HG02938 (cell line): ENCODE measurements around the gene CHCHD6.

Source experiments
- ATAC-seq: cut with Tn5 transposase; IDR thresholded peaks from one replicate; pipeline ENCODE4 v1.9.1; 2021; ENCODE audit warnings: mild to moderate bottlenecking, moderate library complexity; ENCODE audit not compliant: unreplicated experiment

CHCHD6 gene

DNA sequence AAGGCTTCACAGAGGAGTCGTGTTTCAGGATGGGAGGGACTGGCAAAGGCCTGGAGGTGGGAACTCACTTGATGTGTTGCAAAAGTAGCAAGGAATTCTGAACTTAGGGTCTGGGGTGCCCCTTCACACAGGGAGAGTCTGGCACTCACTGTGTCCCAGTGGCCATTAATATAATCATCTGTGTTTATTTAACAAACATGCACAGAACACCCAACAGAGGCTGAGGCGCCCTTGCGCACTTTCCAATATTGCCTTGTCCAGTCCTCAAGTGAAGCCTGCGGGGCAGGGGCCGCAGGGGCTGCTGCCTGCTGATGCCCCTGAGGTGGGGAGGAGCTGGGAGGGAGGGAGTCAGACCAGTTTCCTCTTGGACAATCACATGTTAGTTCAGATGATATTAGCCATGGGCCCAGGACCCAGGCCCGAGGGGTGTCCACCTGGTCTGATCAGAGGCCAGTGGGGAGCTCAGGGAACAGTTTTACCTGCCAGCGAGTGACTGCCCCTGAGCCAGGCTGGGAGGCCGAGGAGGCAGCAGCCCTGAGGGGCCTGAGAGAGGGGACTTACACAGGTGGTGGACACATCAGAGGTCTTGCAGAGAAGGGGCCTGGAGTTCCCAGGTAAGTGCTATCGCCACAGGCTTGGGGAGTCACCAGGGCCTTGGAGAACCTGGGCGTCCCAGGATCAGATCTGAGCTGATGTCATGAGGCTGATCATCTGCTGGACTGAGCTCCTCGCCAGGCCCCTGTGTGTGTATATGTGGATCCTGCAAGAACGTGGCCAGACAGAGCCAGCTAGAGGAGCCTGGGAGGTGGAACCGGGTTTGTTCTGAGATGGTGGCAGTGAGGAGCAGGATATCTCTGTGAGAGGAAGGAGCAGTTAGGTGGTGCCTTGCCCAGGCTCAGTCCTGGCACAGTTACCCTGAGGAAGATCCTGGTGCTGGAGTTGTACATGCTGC lies 35.3 kb upstream of the CHCHD6 start:
- no peak for ATAC-seq

GRCh38 chr3:126671521-126671920 lies 32.5 kb upstream of the CHCHD6 start:
- no peak for ATAC-seq

- no peak for ATAC-seq
Measured at GRCh38 chr3:126672340-126672739, 31.7 kb upstream of the CHCHD6 start.

DNA sequence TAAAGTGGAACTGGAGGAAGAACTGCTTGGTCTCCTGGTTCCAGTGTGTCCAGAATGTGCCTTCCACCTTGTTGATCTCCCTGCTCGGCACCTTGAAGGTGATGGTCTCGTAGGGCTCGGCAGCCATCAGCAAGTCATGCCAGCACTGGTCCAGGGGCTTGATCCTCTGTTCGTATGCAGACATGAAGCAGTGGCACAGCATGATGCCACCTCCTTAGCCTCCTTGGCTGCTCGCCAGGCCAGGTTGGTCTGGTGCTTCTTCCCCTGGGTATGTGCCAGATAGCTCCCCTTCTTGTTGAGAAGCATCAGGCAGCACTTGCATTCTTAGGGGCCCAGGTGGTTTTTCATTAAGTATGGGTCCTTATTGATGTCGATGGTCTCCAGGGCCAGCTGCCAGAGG lies 31.3 kb upstream of the CHCHD6 start:
- no peak for ATAC-seq

DNA sequence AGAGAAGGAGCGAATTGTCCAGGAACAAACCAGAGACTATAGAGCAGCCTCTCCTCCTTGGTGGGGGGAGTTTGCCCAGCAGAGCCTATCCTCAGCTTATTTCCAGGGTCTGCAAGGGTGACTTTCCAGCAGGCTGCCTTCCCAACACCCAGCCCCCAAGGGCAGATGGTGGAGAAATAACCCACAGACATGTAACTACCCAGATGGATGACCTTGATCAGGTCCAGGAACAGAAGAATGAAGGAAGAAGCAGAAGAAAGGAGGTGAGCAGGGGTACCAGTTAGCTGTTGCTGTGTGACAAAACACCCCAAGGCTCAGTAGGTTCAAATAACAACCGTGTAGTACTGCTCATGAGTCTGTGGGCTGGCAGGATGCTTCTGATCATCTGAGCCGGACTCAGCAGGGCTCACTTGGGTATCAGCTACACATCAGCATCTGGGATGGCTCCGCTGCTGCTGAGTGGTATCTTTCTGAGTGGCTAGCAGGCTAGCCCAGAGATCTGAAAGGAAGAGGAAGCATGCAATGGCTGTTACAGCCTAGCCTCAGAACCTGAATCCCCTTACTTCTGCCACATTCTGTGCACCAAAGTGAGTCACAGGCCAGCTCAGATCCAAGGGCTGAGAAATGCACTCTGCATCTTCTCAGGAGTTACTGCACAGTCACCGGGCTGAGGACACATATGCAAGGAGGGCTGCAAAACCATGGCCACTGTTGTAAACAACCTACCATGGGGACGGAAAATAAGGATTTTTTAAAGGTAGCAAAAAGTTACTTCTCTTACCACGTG lies 26.9 kb upstream of the CHCHD6 start:
- no peak for ATAC-seq

GRCh38 chr3:126677862-126678503 lies 26.1 kb upstream of the CHCHD6 start:
- ATAC-seq: no peak

DNA sequence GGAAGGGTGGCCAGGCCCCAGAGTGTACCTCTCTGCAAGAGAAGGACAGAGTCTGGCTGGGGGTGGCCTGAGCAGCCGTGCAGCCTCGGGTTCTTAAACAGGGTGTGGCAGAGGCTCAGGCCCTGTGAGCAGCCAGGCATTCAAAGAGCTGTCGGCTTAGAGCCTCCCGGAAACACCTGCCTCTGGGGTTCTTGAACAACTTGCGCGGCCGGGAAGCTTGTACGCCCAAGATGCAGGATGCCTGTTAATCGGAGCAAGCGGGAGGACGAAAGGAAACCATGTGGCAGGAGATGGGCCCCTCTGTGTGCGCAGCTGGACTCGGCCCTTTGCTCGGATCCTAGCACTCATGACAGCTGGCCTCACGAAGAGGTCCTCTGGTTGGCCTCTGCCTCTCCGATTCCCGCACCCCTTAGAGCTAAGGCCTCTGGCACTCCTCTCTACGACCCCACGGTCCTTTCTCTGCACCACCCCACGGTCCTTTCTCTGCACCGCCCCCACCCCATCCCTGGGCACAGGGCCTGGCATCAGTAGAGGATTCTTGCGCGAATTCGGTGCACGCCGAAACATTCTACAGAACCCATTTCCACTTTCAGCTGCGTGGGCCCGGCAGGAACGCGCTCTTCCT lies 25.2 kb upstream of the CHCHD6 start:
- no peak for ATAC-seq

GRCh38 chr3:126679318-126679751 lies 24.7 kb upstream of the CHCHD6 start:
- no peak for ATAC-seq

- no peak for ATAC-seq
Measured at GRCh38 chr3:126679831-126680666, 24.0 kb upstream of the CHCHD6 start.

DNA sequence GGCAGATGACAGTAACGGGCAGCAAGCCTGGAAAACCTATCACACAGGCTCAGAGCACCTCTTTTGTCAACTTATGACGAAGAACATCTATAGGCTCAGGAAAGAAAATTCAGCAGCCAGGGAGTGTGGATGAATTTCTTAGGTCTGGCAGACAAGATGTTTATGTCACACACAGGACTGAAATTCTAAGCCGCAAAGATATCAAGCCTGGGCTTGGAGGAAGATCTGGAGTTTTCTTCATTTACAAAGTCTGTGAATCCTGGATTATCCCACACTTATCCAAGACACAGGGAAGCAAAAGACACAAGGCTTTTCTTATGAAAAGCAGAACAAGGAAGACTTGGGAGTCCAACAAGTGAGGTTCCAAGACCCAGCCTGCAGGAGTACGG lies 23.4 kb upstream of the CHCHD6 start:
- ATAC-seq: no peak

GRCh38 chr3:126682009-126682408 lies 22.0 kb upstream of the CHCHD6 start:
- no peak for ATAC-seq

GRCh38 chr3:126683069-126683468 lies 21.0 kb upstream of the CHCHD6 start:
- no peak for ATAC-seq

DNA sequence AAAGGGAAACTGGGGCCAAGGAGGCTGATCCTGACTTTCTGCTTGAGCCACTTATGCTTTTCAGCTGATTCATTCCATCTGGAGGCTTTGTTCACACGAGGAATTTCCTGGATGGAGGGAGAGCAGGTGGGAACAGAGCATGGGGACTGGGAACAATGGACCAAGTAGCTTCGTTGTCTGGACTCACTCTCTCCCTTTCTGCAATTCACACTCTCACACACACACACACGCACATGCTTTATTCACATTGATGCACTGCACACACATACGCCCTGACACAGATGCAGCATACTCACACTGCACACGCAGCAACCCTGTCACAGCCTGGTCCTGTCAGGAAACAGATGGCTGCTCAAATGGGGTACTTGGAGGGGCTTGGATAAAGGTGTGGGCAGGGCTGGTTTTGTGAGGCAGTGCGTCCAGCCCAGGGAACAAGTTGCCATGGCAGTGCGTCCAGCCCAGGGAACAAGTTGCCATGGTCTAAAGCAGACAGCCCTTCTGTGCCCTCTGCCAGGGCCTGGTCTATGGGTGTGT lies 19.8 kb upstream of the CHCHD6 start:
- no peak for ATAC-seq

DNA sequence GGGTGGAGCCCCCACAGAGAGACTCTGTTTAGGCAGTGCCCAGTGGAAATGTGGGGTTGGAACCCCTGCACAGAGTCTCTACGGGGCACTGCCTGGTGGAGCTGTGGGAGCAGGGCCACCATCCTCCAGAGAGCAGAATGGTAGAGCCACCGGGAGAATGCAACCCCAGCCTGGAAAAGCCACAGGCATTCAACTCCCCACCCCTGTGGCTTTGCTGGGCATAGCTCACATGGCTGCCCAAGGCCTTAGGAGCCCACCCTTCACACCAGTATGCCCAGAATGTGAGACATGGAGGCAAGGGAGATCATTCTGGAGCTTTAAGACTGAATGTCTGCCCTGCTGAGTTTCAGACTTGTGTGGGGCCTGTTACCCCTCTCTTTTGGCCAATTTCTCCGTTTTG lies 19.0 kb upstream of the CHCHD6 start:
- no peak for ATAC-seq

DNA sequence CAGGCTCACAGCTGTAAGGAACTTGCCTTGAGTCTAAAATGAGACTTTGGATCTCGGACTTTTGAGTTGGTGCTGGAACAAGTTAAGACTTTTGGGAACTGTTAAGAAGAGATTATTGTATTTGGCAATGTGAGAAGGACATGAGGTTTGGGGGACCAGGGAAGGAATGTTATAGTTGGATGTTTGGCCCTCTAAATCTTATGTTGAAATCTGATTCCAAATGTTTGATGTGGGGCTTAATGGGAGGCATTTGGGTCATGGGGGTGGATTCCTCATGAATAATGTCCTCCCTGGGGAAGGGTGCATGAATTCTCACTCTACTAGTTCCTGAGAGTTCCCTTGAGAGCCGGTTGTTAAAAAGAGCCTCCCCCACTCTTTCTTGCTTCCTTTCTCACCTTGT lies 18.5 kb upstream of the CHCHD6 start:
- no peak for ATAC-seq

- no peak for ATAC-seq
Measured at GRCh38 chr3:126691765-126692164, 12.3 kb upstream of the CHCHD6 start.

- ATAC-seq: no peak
Measured at GRCh38 chr3:126692858-126693257, 11.2 kb upstream of the CHCHD6 start.

DNA sequence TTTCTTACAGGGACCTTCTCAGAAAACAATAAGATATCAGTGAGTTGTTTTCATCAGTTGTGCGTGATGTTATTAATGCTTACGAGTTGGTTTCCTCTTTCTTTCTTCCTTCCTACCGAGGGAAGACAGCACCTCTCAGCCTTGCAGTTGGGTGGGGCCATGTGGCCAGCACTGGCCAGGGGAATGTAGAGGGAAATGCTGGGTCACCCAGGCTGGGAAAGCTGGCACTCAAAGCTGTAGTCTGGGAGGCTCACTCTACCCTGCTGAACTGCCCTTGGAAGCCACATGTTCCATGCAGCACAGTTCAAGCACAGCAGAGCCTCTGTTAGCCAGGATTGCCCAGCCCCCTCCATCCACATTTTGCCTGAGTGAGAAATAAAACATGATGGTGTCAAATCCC lies 10.1 kb upstream of the CHCHD6 start:
- no peak for ATAC-seq

DNA sequence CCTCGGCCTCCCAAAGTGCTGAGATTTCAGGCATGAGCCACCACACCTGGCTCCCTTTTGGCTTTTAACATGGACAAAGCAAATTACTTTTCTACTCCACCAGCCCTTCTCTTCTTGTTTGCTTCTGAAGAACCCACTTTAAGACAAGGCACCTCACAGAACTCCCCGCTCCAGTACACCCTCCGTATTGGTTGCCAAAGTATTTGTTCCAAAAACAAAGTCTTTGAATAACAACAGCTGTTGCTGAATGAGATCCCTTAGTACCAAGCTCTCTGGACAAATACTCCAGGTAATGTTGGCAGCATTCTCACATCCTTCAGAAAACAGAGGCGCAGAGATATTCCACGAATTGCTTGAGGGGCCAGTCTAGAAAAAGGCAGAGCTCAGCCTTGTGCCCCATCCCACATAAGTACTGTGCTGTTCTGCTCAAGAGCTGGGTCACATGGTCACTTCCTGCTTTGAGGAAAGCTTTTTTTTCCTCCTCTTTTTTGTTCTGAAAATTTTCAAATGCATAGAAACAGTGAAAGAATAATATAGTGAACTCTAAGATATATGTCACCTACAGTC lies 7.3 kb upstream of the CHCHD6 start:
- no peak for ATAC-seq

DNA sequence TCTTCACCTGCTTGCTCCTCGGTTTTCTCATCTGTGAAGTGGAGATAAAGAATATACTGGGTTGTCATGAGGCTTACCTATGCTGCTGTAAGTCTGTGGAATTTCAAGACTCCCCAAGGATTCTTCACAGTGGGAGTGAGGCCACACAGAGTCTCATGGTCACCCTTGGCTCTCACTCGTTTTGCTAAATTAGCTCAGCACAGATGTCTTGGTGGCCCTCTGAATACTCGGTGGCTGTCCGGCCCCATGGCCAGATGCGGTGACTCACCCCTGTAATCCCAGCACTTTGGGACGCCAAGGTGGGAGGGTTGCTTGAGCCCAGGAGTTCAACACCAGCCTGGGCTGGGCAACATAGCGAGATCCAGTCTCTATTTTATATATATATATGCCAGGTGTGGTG lies 5.0 kb upstream of the CHCHD6 start:
- ATAC-seq: no peak
